T-cell (primary cell): ENCODE results near the gene MXRA8. TPM values are rescaled to one million over a fixed set of nuclear protein-coding genes. Genes with fewer than 3 reads are reported as not detected.

ENCODE experiments used
- ATAC-seq, 4 experiments: fragments of 200-7000 bp in 3 of 4; fragments of 150-1000 bp in 1 of 4; cut with Tn5 transposase; replicated peaks in 1 of 4; 1 replicate in 3 of 4; 2 replicates in 1 of 4; pipeline ENCODE4 v1.10.0; 2021; ENCODE audit warnings: moderate library complexity in 3 of 4, mild to moderate bottlenecking in 2 of 4, moderate number of reproducible peaks in 1 of 4
- CTCF ChIA-PET, 2 donors: fragments of 300-600 bp; sonication (Branson Sonifier 250); formaldehyde crosslinking; loops; one replicate each; lab custom pipeline; 2022; ENCODE audit warnings: antibody characterized with exemption in 2 of 2; lab: Charles Lee
- POLR2A ChIA-PET, 2 donors: fragments of 300-600 bp; sonication (Branson Sonifier 250); formaldehyde crosslinking; loops; one replicate each; lab custom pipeline; 2022; ENCODE audit warnings: antibody characterized with exemption in 2 of 2; lab: Charles Lee
- DNase-seq, 35 experiments: peaks; one replicate each; pipeline versions ENCODE4 v3.0.0 to v3.0.0-alpha.2; 2013 to 2023
- H3K27ac ChIP-seq: one replicate; pipeline ENCODE4 v1.5.1; 2013; ENCODE audit warnings: low read length
- H3K27me3 ChIP-seq, 2 experiments: replicated peaks in 1 of 2; 1 replicate in 1 of 2; 2 replicates in 1 of 2; pipeline versions ENCODE4 v1.6.1 to v1.7.0; 2013; ENCODE audit warnings: low read length in 1 of 2, mixed read lengths in 1 of 2; ENCODE audit not compliant: control insufficient read depth in 2 of 2, insufficient read depth in 2 of 2; ENCODE audit errors: extremely low read depth in 1 of 2
- H3K36me3 ChIP-seq, 2 donors: 1 replicate in 1 of 2; 2 replicates in 1 of 2; pipeline versions ENCODE4 v1.6.1 to v1.7.0; 2013; ENCODE audit warnings: low read length in 1 of 2; ENCODE audit not compliant: control insufficient read depth in 2 of 2, insufficient read depth in 1 of 2; ENCODE audit errors: extremely low read depth in 1 of 2
- H3K4me1 ChIP-seq, 2 experiments: 1 replicate in 1 of 2; 2 replicates in 1 of 2; pipeline versions ENCODE4 v1.6.1 to v1.7.0; 2013; ENCODE audit warnings: low read length in 2 of 2, mixed read lengths in 1 of 2; ENCODE audit not compliant: insufficient read depth in 2 of 2, control insufficient read depth in 1 of 2; ENCODE audit errors: extremely low read depth in 1 of 2
- H3K4me3 ChIP-seq, 2 donors: 1 replicate in 1 of 2; 2 replicates in 1 of 2; pipeline versions ENCODE4 v1.5.1 to v1.7.0; 2013; ENCODE audit warnings: mild to moderate bottlenecking in 2 of 2, low read length in 1 of 2, moderate library complexity in 1 of 2; ENCODE audit not compliant: control insufficient read depth in 1 of 2; ENCODE audit errors: extremely low read depth in 1 of 2
- H3K9me3 ChIP-seq: 2 replicates; pipeline ENCODE4 v1.7.0; 2013
- H3K27ac Mint-ChIP-seq, 2 donors: one replicate each; pipeline ENCODE4 v1.8.0; 2020 to 2021; ENCODE audit warnings: mild to moderate bottlenecking in 2 of 2, mixed read lengths in 2 of 2
- H3K27me3 Mint-ChIP-seq, 2 donors: one replicate each; pipeline ENCODE4 v1.8.0; 2021 to 2022; ENCODE audit warnings: mixed read lengths in 2 of 2
- H3K36me3 Mint-ChIP-seq: one replicate; pipeline ENCODE4 v1.8.0; 2021; ENCODE audit warnings: mixed read lengths
- H3K4me1 Mint-ChIP-seq, 3 donors: one replicate each; pipeline ENCODE4 v1.8.0; 2020 to 2022; ENCODE audit warnings: mixed read lengths in 3 of 3, mild to moderate bottlenecking in 1 of 3
- H3K4me3 Mint-ChIP-seq, 3 donors: one replicate each; pipeline ENCODE4 v1.8.0; 2020 to 2022; ENCODE audit warnings: mild to moderate bottlenecking in 3 of 3, mixed read lengths in 3 of 3, moderate library complexity in 3 of 3
- H3K9me3 Mint-ChIP-seq, 3 donors: one replicate each; pipeline ENCODE4 v1.8.0; 2020 to 2022; ENCODE audit warnings: mixed read lengths in 3 of 3
- WGBS: methylation state at CpG from one replicate; pipeline ENCODE4 v1.1.5; 2013; ENCODE audit warnings: missing lambda C conversion rate; ENCODE audit not compliant: insufficient coverage; 5-methylcytosine and 5-hydroxymethylcytosine counted together
- total RNA-seq, 35 experiments: library from RNA in 6 of 35; stranded (reverse) in 6 of 35; fragments of 120-200 nt in 1 of 35; gene quantifications; one replicate each; pipeline versions ENCODE4 v1.2.1 to v1.2.4 and lab custom pipeline; 2013 to 2026

MXRA8 gene
- total RNA-seq, 5 donors from 2014 or later (not counting 1 experiment from before 2014, with no cell fraction given) = 0.99 to 6.8 (median 1.9) TPM

GRCh38 chr1:1354271-1355247, 3.8 kb downstream of the MXRA8 start:
- no peak overlapping the region for H3K27ac Mint-ChIP-seq
- Histone ChIP-seq H3K27me3 (peaks cover 0 to 71% of the 10 kb centered on the region in 2 experiments), H3K4me1 (peaks cover 11 to 56% of the 10 kb centered on the region in 2 experiments), H3K9me3 (no peaks in the 10 kb centered on the region), H3K27ac (no peak overlapping the region), H3K4me3 (peak overlapping the region in 1 of 2 donors; percentile 21), H3K36me3 (no peaks in the 10 kb centered on the region)
- 14% methylated on average over 85 of the region's 116 CpGs for WGBS
- peak in 3 of 35 experiments; percentile 35 to 55 (median 44) for DNase-seq
- ChIA-PET POLR2A (no interaction called here), CTCF (no interaction called here)
- peak overlapping the region; percentile 31 to 51 (median 34) for H3K4me3 Mint-ChIP-seq
- H3K27me3 Mint-ChIP-seq = peaks cover 7 to 31% of the 10 kb centered on the region in 2 donors
- ATAC-seq = peak; percentile 19 to 38 (median 30)
- no peaks in the 10 kb centered on the region for H3K9me3 Mint-ChIP-seq
- H3K36me3 Mint-ChIP-seq = no peaks in the 10 kb centered on the region
- peaks cover 17 to 30% (median 20%) of the 10 kb centered on the region in 3 donors for H3K4me1 Mint-ChIP-seq

GRCh38 chr1:1353389-1354151, 4.8 kb downstream of the MXRA8 start:
- Mint-ChIP-seq H3K36me3 (no peaks in the 10 kb centered on the region), H3K27me3 (peaks cover 7 to 28% of the 10 kb centered on the region in 2 donors), H3K4me1 (peaks cover 11 to 22% (median 12%) of the 10 kb centered on the region in 3 donors), H3K4me3 (peak overlapping the region in 1 of 3 donors; percentile 51), H3K9me3 (no peaks in the 10 kb centered on the region), H3K27ac (no peak overlapping the region)
- ChIA-PET CTCF (no interaction called here), POLR2A (no interaction called here)
- 30% methylated on average over 21 of the region's 28 CpGs for WGBS
- H3K36me3 ChIP-seq = no peaks in the 10 kb centered on the region
- peaks cover 5 to 47% of the 10 kb centered on the region in 2 experiments for H3K4me1 ChIP-seq
- ATAC-seq (no peak), DNase-seq (no peak)
- peaks cover 0 to 61% of the 10 kb centered on the region in 2 experiments for H3K27me3 ChIP-seq
- H3K9me3 ChIP-seq = no peaks in the 10 kb centered on the region
- no peak overlapping the region for H3K27ac ChIP-seq
- no peak overlapping the region for H3K4me3 ChIP-seq

GRCh38 chr1:1352786-1353388, 5.5 kb downstream of the MXRA8 start:
- CTCF ChIA-PET = no interaction called here
- Histone ChIP-seq H3K27ac (no peak overlapping the region), H3K4me3 (no peak overlapping the region), H3K9me3 (no peaks in the 10 kb centered on the region), H3K27me3 (peaks cover 0 to 55% of the 10 kb centered on the region in 2 experiments), H3K4me1 (peaks cover 4 to 46% of the 10 kb centered on the region in 2 experiments), H3K36me3 (no peaks in the 10 kb centered on the region)
- peak overlapping the region; percentile 3 to 68 (median 52) for H3K4me3 Mint-ChIP-seq
- H3K4me1 Mint-ChIP-seq = peaks cover 14 to 25% (median 14%) of the 10 kb centered on the region in 3 donors
- peak overlapping the region in 1 of 2 donors; percentile 52 for H3K27ac Mint-ChIP-seq
- H3K36me3 Mint-ChIP-seq = no peaks in the 10 kb centered on the region
- WGBS = 70% methylated on average over 2 of the region's 5 CpGs
- no peak for ATAC-seq
- peaks cover 7 to 27% of the 10 kb centered on the region in 2 donors for H3K27me3 Mint-ChIP-seq
- no peak for DNase-seq
- POLR2A ChIA-PET = no interaction called here
- no peaks in the 10 kb centered on the region for H3K9me3 Mint-ChIP-seq

- POLR2A ChIA-PET = no interaction called here
- peak overlapping the region; percentile 52 to 68 (median 62) for H3K4me3 Mint-ChIP-seq
- 89% methylated on average over 20 of the region's 29 CpGs for WGBS
- no peaks in the 10 kb centered on the region for H3K36me3 ChIP-seq
- no peaks in the 10 kb centered on the region for H3K9me3 ChIP-seq
- no peaks in the 10 kb centered on the region for H3K9me3 Mint-ChIP-seq
- H3K4me3 ChIP-seq = no peak overlapping the region
- H3K27me3 Mint-ChIP-seq = peaks cover 7 to 20% of the 10 kb centered on the region in 2 donors
- peaks cover 24 to 36% (median 25%) of the 10 kb centered on the region in 3 donors for H3K4me1 Mint-ChIP-seq
- ATAC-seq (no peak), DNase-seq (no peak)
- H3K27ac Mint-ChIP-seq = peak overlapping the region; percentile 44 to 52
- no peaks in the 10 kb centered on the region for H3K36me3 Mint-ChIP-seq
- CTCF ChIA-PET = interaction anchor here in 1 of 2 donors (0.6 kb wide), 1 partner anchor 213 kb away, joined by 3 read pairs; no protein-coding TSS in a partner anchor
- H3K27ac ChIP-seq = no peak overlapping the region
- H3K4me1 ChIP-seq = peaks cover 6 to 53% of the 10 kb centered on the region in 2 experiments
- peaks cover 0 to 43% of the 10 kb centered on the region in 2 experiments for H3K27me3 ChIP-seq
Measured at GRCh38 chr1:1351511-1352427, 6.6 kb downstream of the MXRA8 start.

GRCh38 chr1:1349256-1350012, 8.9 kb downstream of the MXRA8 start, which contains the start of gene DVL1:
DVL1 (minus strand) TSS chr1:1349418; CDS start chr1:1349065, 353 bp downstream.
- no peaks in the 10 kb centered on the region for H3K36me3 Mint-ChIP-seq

More at GRCh38 chr1:1349256-1350012, 8.9 kb downstream of the MXRA8 start, which contains the start of gene DVL1:
- Histone ChIP-seq H3K27me3 (peaks cover 0 to 32% of the 10 kb centered on the region in 2 experiments), H3K36me3 (no peaks in the 10 kb centered on the region), H3K4me3 (peak within 1 kb of the TSS; percentile 56 to 68), H3K9me3 (no peaks in the 10 kb centered on the region), H3K27ac (no peak within 1 kb of the TSS), H3K4me1 (peaks cover 4 to 64% of the 10 kb centered on the region in 2 experiments)
- Mint-ChIP-seq H3K4me1 (peaks cover 28 to 43% (median 30%) of the 10 kb centered on the region in 3 donors), H3K9me3 (no peaks in the 10 kb centered on the region), H3K27ac (peak within 1 kb of the TSS in 1 of 2 donors; percentile 28), H3K4me3 (peak within 1 kb of the TSS; percentile 66 to 76 (median 73)), H3K27me3 (peaks cover 7 to 20% of the 10 kb centered on the region in 2 donors)
- under 1% methylated on average over 94 of the region's 122 CpGs for WGBS
- POLR2A ChIA-PET = no interaction called here
- CTCF ChIA-PET = no interaction called here
- ATAC-seq (peak; percentile 83 to 87 (median 84)), DNase-seq (peak; percentile 29 to 88 (median 62))
